Activated naive CD8-positive, alpha-beta T cell treated with anti-CD3 and anti-CD28 coated beads, Interleukin-2, amount 50 U/mL, for 16 hours (primary cell): Measurements from ENCODE around the gene SATL1.
"Not testable (repeated sequence)": the region's sequence is repeated elsewhere in the genome, so short reads cannot be mapped to it uniquely, and the experiment has no call there.

ENCODE experiments used
- DNase-seq: peaks from one replicate; pipeline ENCODE4 v3.0.0-alpha.2; 2020; ENCODE audit warnings: low read depth, low spot score

SATL1 gene

GRCh38 chrX:85111347-85111746 lies 132.2 kb downstream of the SATL1 start:
- no peak for DNase-seq

- no peak for DNase-seq
Observed at GRCh38 chrX:85109235-85109634, 134.3 kb downstream of the SATL1 start.

- no peak for DNase-seq
Observed at GRCh38 chrX:85108165-85108564, 135.4 kb downstream of the SATL1 start.

GRCh38 chrX:85107407-85107806 lies 136.2 kb downstream of the SATL1 start:
- no peak for DNase-seq

GRCh38 chrX:85089321-85089840 lies 154.2 kb downstream of the SATL1 start:
- DNase-seq, result no peak

GRCh38 chrX:85084770-85085393 lies 158.7 kb downstream of the SATL1 start:
- no peak for DNase-seq

- DNase-seq, result not testable (repeated sequence)
Observed at GRCh38 chrX:85077247-85077646, 166.3 kb downstream of the SATL1 start.

GRCh38 chrX:85065512-85066198 lies 177.9 kb downstream of the SATL1 start:
- no peak for DNase-seq

GRCh38 chrX:85052636-85053343 lies 190.8 kb downstream of the SATL1 start:
- no peak for DNase-seq

GRCh38 chrX:85052205-85052604 lies 191.4 kb downstream of the SATL1 start:
- no peak for DNase-seq

- no peak for DNase-seq
Observed at GRCh38 chrX:85051627-85052026, 192.0 kb downstream of the SATL1 start.
